ENCODE results near the gene ZBTB38.

DNA sequence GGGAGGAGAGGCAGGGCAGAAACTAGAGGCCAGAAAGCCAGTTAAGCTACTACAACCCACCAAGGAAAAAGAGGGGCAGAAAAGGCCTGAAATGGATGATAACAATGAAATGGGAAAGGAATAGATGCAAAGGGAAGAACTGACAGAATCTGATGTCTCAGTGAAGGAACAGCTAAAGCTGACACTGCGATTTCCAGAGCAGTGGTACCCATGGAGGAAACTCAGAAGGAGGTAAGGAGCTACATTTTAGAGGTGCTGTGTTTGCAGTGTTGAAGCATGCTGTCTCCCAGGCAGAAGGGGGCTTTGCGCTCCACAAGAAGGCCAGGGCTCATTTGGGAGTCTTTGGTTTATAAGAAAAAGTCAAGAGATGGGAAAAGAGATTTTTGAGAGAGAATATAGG lies 38.0 kb downstream of the ZBTB38 start:
- TF ChIP-seq POLR2A (IDR thresholded peaks at IDR 0.05) (no peak), POLR2AphosphoS5 (IDR thresholded peaks at IDR 0.05) (no peak)
- TF ChIP-seq, protein P1, sequence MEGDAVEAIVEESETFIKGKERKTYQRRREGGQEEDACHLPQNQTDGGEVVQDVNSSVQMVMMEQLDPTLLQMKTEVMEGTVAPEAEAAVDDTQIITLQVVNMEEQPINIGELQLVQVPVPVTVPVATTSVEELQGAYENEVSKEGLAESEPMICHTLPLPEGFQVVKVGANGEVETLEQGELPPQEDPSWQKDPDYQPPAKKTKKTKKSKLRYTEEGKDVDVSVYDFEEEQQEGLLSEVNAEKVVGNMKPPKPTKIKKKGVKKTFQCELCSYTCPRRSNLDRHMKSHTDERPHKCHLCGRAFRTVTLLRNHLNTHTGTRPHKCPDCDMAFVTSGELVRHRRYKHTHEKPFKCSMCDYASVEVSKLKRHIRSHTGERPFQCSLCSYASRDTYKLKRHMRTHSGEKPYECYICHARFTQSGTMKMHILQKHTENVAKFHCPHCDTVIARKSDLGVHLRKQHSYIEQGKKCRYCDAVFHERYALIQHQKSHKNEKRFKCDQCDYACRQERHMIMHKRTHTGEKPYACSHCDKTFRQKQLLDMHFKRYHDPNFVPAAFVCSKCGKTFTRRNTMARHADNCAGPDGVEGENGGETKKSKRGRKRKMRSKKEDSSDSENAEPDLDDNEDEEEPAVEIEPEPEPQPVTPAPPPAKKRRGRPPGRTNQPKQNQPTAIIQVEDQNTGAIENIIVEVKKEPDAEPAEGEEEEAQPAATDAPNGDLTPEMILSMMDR (IDR thresholded peaks at IDR 0.05): no peak
